Activated B cell treated with CpG ODN at 0.5 μM for 24 hours (primary cell): Measurements from ENCODE around the gene AFDN. TPM values are rescaled to one million over a fixed set of nuclear protein-coding genes. Genes with fewer than 3 reads are reported as not detected.

ENCODE experiments used
- ATAC-seq: fragments of 200-7000 bp; cut with Tn5 transposase; one replicate; pipeline ENCODE4 v1.10.0; 2021; ENCODE audit warnings: low read depth, mild to moderate bottlenecking, moderate library complexity
- CTCF ChIA-PET: fragments of 350-600 bp; sonication (Branson Sonifier 250); formaldehyde crosslinking; loops from one replicate; lab custom pipeline; 2021; ENCODE audit warnings: antibody characterized with exemption; lab: Charles Lee
- POLR2A ChIA-PET: fragments of 350-600 bp; sonication (Branson Sonifier 250); formaldehyde crosslinking; loops from one replicate; lab custom pipeline; 2021; ENCODE audit warnings: antibody characterized with exemption; lab: Charles Lee
- DNase-seq: peaks from one replicate; pipeline ENCODE4 v3.0.0; 2022
- H3K27ac Mint-ChIP-seq: one replicate; pipeline ENCODE4 v1.8.0; 2020; ENCODE audit warnings: mixed read lengths
- H3K27me3 Mint-ChIP-seq: one replicate; pipeline ENCODE4 v1.8.0; 2021; ENCODE audit warnings: mixed read lengths
- H3K36me3 Mint-ChIP-seq: one replicate; pipeline ENCODE4 v1.8.0; 2021; ENCODE audit warnings: low read depth, mixed read lengths
- H3K4me1 Mint-ChIP-seq: one replicate; pipeline ENCODE4 v1.8.0; 2021; ENCODE audit warnings: mixed read lengths
- H3K4me3 Mint-ChIP-seq: one replicate; pipeline ENCODE4 v1.8.0; 2020; ENCODE audit warnings: mild to moderate bottlenecking, mixed read lengths
- H3K9me3 Mint-ChIP-seq: one replicate; pipeline ENCODE4 v1.8.0; 2020; ENCODE audit warnings: mixed read lengths
- CTCF ChIP-seq: fragments of 200-600 bp; IDR thresholded peaks from one replicate; pipeline ENCODE4 v1.8.0; 2022; ENCODE audit warnings: antibody characterized with exemption, mild to moderate bottlenecking
- intact Hi-C: fragments of 100-400 bp; cut with micrococcal nuclease; formaldehyde crosslinking; loops from one replicate; pipeline ENCODE4 v1.15.1; 2024
- total RNA-seq: library from RNA; stranded (reverse); gene quantifications from 2 replicates; pipeline ENCODE4 v1.2.3, GENCODE V29; 2022

The AFDN gene
- total RNA-seq, 1 donor from 2014 or later: 38.0 TPM

GRCh38 chr6:168018664-168019063 is 192.0 kb downstream of the AFDN start:
- ATAC-seq (no peak), DNase-seq (no peak)
- Mint-ChIP-seq H3K36me3 (no peaks in the 10 kb centered on the region), H3K27ac (no peak overlapping the region), H3K4me3 (no peak overlapping the region), H3K9me3 (peaks cover 8% of the 10 kb centered on the region), H3K27me3 (no peaks in the 10 kb centered on the region), H3K4me1 (no peaks in the 10 kb centered on the region)
- ChIA-PET CTCF (no interaction called here), POLR2A (no interaction called here)
- TF ChIP-seq CTCF: no peak
- intact Hi-C loops: no loop called here

GRCh38 chr6:168020242-168020641 is 193.5 kb downstream of the AFDN start:
- H3K27ac Mint-ChIP-seq: no peak overlapping the region
- ATAC-seq: no peak
- POLR2A ChIA-PET: no interaction called here
- peaks cover 7% of the 10 kb centered on the region for H3K9me3 Mint-ChIP-seq
- DNase-seq: no peak
- no peaks in the 10 kb centered on the region for H3K36me3 Mint-ChIP-seq
- no peaks in the 10 kb centered on the region for H3K27me3 Mint-ChIP-seq
- TF ChIP-seq CTCF: no peak
- intact Hi-C loops: no loop called here
- H3K4me3 Mint-ChIP-seq: no peak overlapping the region
- CTCF ChIA-PET: no interaction called here
- H3K4me1 Mint-ChIP-seq: no peaks in the 10 kb centered on the region

GRCh38 chr6:168021581-168021980 is 194.9 kb downstream of the AFDN start:
- no peak for TF ChIP-seq CTCF
- POLR2A ChIA-PET: no interaction called here
- no peak for DNase-seq
- Mint-ChIP-seq H3K27ac (no peak overlapping the region), H3K9me3 (peaks cover 5% of the 10 kb centered on the region), H3K27me3 (no peaks in the 10 kb centered on the region), H3K36me3 (no peaks in the 10 kb centered on the region), H3K4me1 (no peaks in the 10 kb centered on the region), H3K4me3 (no peak overlapping the region)
- CTCF ChIA-PET: no interaction called here
- intact Hi-C loops: no loop called here
- ATAC-seq: no peak

Other genes with a start within 250 kb of the AFDN start
- not detected in 2 replicates for gene KIF25, start 170.8 kb downstream of the AFDN start, total RNA-seq